Measurements from ENCODE around the gene TSHZ1. TPM values are rescaled to one million over a fixed set of nuclear protein-coding genes. Genes with fewer than 3 reads are reported as not detected.

TSHZ1 gene
- total RNA-seq, 1 experiment from 2014 or later = 0.03 TPM

DNA sequence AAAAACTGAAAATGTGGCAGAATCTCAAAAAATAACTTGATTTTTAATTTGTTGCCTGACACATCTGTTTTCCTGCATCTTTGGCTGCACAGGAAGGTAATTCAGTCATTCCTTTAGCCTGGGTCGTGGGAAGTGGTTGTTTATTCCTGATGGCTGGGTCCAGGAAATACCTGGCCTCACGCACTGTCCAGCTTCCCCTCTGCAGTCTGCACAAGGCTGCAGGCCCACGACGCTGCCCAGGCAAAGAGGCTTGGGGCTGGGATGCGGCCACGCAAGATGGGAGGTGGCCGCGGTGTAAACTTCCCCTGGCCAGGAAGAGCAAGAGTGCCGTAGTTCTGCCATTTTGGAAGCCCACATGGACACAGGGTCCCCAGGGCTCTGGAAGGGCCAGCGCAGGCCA lies 28.2 kb downstream of the TSHZ1 start:
- in situ Hi-C loops (cut with HindIII; ENCODE audit: low sequenced_read_pairs) = no loop called here
- DNase-seq (ENCODE audit: low spot score) = no peak

DNA sequence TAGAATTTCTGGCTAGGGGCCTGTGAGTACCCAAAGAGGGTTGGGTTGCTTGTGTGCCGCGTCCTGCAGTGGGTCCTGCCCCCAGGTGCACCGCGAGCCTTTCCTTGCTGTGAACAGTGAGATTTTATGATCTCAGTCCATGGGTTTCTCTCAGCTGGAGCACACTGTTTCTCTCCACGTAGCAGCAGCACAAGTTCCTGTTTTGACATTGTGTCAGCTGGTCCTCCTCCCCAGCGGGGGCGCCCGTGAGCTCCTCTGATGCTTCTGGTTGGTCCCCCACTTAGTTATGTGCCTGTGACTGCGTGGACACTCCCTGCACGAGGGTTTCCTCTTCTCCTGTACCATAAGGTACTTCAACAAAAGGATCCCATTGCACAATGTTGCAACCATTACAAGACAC lies 29.8 kb downstream of the TSHZ1 start:
- DNase-seq (ENCODE audit: low spot score) = no peak
- in situ Hi-C loops (cut with HindIII; ENCODE audit: low sequenced_read_pairs) = no loop called here

GRCh38 chr18:75241705-75242104 lies 31.1 kb downstream of the TSHZ1 start:
- in situ Hi-C loops (cut with HindIII; ENCODE audit: low sequenced_read_pairs) = no loop called here
- no peak for DNase-seq (ENCODE audit: low spot score)

DNA sequence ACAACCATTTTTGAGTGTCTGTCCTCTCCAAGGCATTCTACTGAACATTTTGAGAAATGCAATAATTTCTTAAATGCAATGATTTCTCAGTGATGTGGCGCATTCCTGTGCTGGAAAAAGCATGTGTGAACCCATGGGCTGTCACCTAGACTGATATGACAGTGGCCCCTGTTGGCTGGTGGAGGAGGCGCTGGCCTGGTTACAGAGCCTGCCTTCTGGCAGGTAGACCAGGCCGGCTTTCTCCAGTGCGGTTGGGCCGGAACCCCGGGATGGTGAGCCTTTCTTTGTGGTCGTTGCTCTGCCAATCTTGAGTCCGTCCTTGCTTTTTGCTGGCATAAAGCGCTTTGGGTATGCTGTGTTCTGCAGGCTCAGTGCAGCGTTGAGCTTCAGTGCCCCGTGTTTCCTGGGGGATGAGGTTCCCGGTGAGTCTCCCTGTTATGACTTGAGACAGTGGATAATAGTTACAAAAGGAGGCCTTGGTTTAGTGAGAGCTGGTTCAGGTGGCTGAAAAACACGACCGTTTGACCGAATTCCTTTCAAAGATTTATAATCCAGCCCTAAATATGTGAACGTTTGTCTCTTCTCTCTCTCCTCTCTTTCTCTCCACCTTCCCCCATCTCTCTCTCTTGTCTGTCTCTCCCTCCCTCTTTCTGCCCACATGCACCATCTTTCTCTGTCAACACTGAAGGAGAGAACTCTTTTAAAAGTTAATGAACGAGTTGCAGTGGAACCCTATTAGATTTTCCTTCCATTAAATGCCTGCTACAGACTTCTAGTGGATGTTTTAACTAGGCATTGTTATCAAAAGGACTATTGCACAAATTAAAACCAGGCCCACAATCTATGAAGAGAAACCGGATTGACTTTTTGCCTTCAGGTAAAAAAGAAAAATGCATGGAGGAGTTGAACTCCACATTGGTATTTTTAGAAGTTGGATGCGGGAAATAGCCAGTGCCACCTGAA lies 34.0 kb downstream of the TSHZ1 start:
- peak; percentile 90 for DNase-seq (ENCODE audit: low spot score)
- in situ Hi-C loops (cut with HindIII; ENCODE audit: low sequenced_read_pairs) = no loop called here

GRCh38 chr18:75246721-75247610 lies 36.4 kb downstream of the TSHZ1 start:
- no peak for DNase-seq (ENCODE audit: low spot score)
- in situ Hi-C loops (cut with HindIII; ENCODE audit: low sequenced_read_pairs) = no loop called here

DNA sequence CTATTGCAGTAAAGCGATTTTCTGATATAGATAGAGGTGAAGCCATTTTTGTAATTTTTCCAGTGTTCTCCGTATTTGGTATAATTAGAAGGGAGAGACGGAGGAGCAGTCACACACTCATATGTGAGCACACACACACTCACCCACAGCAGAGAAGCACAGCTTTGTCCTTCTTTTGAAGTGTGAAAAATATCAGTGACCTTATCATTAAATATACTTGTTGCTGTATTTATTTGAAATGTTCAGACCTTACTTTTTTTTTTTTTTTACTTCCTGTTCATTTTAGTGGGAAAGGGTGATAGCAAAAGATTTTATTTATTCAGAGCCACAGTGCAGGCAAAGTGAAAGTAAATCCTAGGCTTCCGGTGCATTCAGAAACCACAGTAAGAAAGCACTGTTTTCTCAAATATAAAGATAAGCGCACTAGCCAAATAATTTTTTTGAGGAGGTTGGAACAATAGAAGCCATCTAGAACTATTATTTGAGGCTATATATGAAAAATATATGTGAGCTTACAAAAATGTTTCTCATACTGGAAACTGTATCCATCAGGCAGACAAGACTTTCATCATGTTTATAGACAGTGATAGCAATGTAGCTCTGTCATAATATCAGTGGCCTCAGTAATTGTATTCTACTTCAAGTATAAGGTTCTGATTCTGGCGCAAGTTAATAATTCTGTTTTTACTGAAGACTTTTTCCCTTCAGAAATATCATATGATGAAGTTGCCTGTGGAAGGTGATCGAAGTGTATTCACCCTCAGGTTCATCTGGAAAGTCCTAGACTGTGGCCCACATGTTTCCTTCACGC lies 37.2 kb downstream of the TSHZ1 start:
- DNase-seq (ENCODE audit: low spot score) = peak; percentile 59
- in situ Hi-C loops (cut with HindIII; ENCODE audit: low sequenced_read_pairs) = no loop called here

- peak; percentile 48 for DNase-seq (ENCODE audit: low spot score)
- in situ Hi-C loops (cut with HindIII; ENCODE audit: low sequenced_read_pairs) = no loop called here
These were observed 38.0 kb downstream of the TSHZ1 start for GRCh38 chr18:75248426-75249174.

DNA sequence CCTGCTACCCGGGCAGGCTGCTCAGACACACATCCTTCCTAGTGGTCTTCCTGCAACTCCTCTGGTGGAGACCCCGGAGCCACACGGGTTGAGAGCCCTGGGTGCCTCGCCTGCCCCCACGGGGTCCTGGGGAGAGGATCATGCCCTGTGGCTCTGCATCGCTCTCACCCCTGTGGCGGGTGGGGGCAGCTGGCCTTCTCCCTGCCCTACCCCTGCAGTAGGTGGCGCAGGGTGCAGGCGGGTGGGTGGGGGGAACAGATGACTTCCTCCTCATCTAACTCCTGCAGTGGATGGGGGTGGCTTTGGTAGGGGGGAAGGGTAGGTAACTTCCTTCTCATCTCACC lies 38.5 kb downstream of the TSHZ1 start:
- in situ Hi-C loops (cut with HindIII; ENCODE audit: low sequenced_read_pairs) = no loop called here
- DNase-seq (ENCODE audit: low spot score) = no peak

- DNase-seq (ENCODE audit: low spot score) = no peak
- in situ Hi-C loops (cut with HindIII; ENCODE audit: low sequenced_read_pairs) = no loop called here
These were observed 39.3 kb downstream of the TSHZ1 start for GRCh38 chr18:75249672-75250470.

- in situ Hi-C loops (cut with HindIII; ENCODE audit: low sequenced_read_pairs) = no loop called here
- DNase-seq (ENCODE audit: low spot score) = no peak
These were observed 39.8 kb downstream of the TSHZ1 start for GRCh38 chr18:75250471-75250821.

GRCh38 chr18:75251466-75251865 lies 40.9 kb downstream of the TSHZ1 start:
- no peak for DNase-seq (ENCODE audit: low spot score)
- in situ Hi-C loops (cut with HindIII; ENCODE audit: low sequenced_read_pairs) = no loop called here

DNA sequence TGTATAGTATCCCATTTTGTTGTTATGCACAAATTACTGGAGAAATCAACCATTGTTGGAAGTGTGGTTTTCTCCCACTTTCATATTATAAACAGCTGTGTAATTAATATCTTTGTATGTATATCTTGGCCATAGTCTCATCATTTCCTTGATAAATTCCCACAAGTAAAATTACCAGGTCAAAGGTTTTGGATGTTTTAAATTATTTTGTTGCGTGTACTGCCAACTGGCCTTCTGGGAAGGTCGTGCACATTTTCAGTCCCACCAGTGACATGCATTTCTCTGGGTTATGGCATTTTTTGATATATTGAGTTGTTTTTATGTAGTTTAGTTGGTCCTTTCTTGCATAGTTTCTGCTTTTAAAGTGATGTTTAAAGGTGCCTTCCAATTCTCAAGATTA lies 41.5 kb downstream of the TSHZ1 start:
- no peak for DNase-seq (ENCODE audit: low spot score)
- in situ Hi-C loops (cut with HindIII; ENCODE audit: low sequenced_read_pairs) = no loop called here

GRCh38 chr18:75253043-75253442 lies 42.4 kb downstream of the TSHZ1 start:
- no peak for DNase-seq (ENCODE audit: low spot score)
- in situ Hi-C loops (cut with HindIII; ENCODE audit: low sequenced_read_pairs) = no loop called here

- in situ Hi-C loops (cut with HindIII; ENCODE audit: low sequenced_read_pairs) = no loop called here
- no peak for DNase-seq (ENCODE audit: low spot score)
These were observed 43.2 kb downstream of the TSHZ1 start for GRCh38 chr18:75253784-75254183.

DNA sequence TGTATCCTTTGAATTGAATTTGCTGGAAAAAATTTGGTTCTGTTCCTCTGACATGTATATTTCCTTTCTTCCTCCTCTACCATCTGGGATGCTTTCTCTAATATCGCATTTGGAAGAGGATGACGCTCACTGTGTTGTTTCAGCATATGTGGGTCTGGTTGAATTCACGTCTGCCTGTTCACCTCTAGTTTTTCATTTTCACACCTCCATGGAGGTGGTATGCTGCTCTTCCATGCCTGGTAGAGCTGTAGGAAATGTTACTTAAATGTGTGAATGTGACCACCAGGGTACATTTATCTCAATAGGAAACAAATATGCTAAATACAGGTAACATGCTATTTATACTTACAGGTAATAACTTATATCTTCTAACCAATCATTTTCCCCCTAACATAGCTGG lies 44.5 kb downstream of the TSHZ1 start:
- in situ Hi-C loops (cut with HindIII; ENCODE audit: low sequenced_read_pairs) = no loop called here
- no peak for DNase-seq (ENCODE audit: low spot score)

DNA sequence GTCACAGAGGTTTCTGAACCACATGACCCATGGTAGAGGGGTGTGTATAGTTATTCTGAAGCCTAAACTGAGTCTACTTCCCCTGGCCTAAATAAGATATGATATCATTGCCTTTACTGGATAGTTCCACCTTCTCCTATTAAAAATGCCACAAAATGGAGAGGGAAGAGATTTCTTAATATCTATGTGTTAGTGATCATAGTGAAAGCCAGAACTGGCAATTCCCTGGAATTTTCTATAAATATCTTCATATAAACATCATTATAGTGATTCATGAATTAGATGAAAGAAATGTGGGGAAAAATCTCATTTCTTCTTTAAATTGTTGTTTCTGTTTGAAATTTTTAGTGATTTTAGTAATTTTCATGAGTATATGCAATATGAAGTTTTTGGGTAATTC lies 45.8 kb downstream of the TSHZ1 start:
- in situ Hi-C loops (cut with HindIII; ENCODE audit: low sequenced_read_pairs) = no loop called here
- no peak for DNase-seq (ENCODE audit: low spot score)

DNA sequence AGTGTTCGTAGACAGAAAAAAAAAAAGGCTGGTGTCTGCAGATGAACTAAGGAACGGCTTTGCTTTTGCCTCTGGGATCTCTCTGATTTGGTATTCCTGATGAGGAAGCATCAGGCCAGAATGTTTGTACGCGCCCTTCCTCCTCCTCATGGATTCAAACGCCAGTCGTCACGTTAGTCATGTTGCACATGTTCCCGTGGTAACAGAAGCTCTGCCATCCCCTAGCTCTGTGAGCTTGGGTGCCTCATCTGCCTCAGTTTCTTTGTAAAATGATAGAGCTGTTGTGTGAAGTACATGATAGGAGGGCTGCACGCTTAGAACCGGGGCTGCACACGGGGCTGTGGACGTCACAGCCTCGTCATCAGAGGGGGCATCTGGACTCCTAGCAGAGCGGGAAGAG lies 47.0 kb downstream of the TSHZ1 start:
- in situ Hi-C loops (cut with HindIII; ENCODE audit: low sequenced_read_pairs) = no loop called here
- peak; percentile 26 for DNase-seq (ENCODE audit: low spot score)

Measured in G401 (cell line).